ENCODE measurements around the gene MPP2.
"Not testable (repeated sequence)": the region's sequence is repeated elsewhere in the genome, so short reads cannot be mapped to it uniquely, and the experiment has no call there.

The MPP2 gene

GRCh38 chr17:43873815-43874214, 33.5 kb downstream of the MPP2 start:
- no peak for DNase-seq

- DNase-seq, result no peak
Measured at GRCh38 chr17:43873091-43873490, 34.2 kb downstream of the MPP2 start.

GRCh38 chr17:43871946-43872690, 35.2 kb downstream of the MPP2 start:
- DNase-seq, result no peak

- DNase-seq, result not testable (repeated sequence)
Measured at GRCh38 chr17:43869031-43869430, 38.3 kb downstream of the MPP2 start.

GRCh38 chr17:43868226-43868994, 38.9 kb downstream of the MPP2 start:
- peak; percentile 83 for DNase-seq

- no peak for DNase-seq
Measured at GRCh38 chr17:43864161-43864984, 43.0 kb downstream of the MPP2 start.

GRCh38 chr17:43861960-43862359, 45.4 kb downstream of the MPP2 start:
- no peak for DNase-seq

- DNase-seq, result no peak
Measured at GRCh38 chr17:43860927-43861622, 46.3 kb downstream of the MPP2 start.

GRCh38 chr17:43860077-43860725, 47.1 kb downstream of the MPP2 start:
- DNase-seq, result no peak

- no peak for DNase-seq
Measured at GRCh38 chr17:43857957-43858600, 49.3 kb downstream of the MPP2 start.

- DNase-seq, result no peak
Measured at GRCh38 chr17:43857141-43857540, 50.2 kb downstream of the MPP2 start.

GRCh38 chr17:43856141-43856540, 51.2 kb downstream of the MPP2 start:
- no peak for DNase-seq

- no peak for DNase-seq
Measured at GRCh38 chr17:43855061-43855460, 52.3 kb downstream of the MPP2 start.

- DNase-seq, result no peak
Measured at GRCh38 chr17:43854498-43854897, 52.8 kb downstream of the MPP2 start.

- no peak for DNase-seq
Measured at GRCh38 chr17:43853546-43853945, 53.8 kb downstream of the MPP2 start.

GRCh38 chr17:43852571-43852970, 54.8 kb downstream of the MPP2 start:
- DNase-seq, result no peak

- no peak for DNase-seq
Measured at GRCh38 chr17:43849116-43849515, 58.2 kb downstream of the MPP2 start.

GRCh38 chr17:43848601-43849000, 58.7 kb downstream of the MPP2 start:
- no peak for DNase-seq

- DNase-seq, result peak; percentile 49
Measured at GRCh38 chr17:43846963-43847371, 60.4 kb downstream of the MPP2 start, which contains the start of gene CD300LG. Gene CD300LG, plus strand, starts transcription at chr17:43847176. Its CDS starts 41 bp downstream, at chr17:43847217.

- peak; percentile 62 for DNase-seq
Measured at GRCh38 chr17:43846221-43846712, 61.1 kb downstream of the MPP2 start.

GRCh38 chr17:43845766-43846165, 61.6 kb downstream of the MPP2 start:
- no peak for DNase-seq

Data from inflammatory macrophage treated with lipopolysaccharide for 4 hours (primary cell).